Left lung (tissue), 10 donors: ENCODE results near the gene PLEKHO2. TPM values are rescaled to one million over a fixed set of nuclear protein-coding genes. Genes with fewer than 3 reads are reported as not detected.

ENCODE experiments used
- ATAC-seq: fragments of 200-7000 bp; cut with Tn5 transposase; one replicate; pipeline ENCODE4 v1.9.1; 2020; ENCODE audit warnings: moderate library complexity
- DNase-seq, 4 donors: peaks; one replicate each; pipeline ENCODE4 v3.0.0-alpha.2; 2013 to 2020
- H3K27ac ChIP-seq, 2 donors: fragments of 200-600 bp; sonication (generic) in 1 of 2; one replicate each; pipeline versions ENCODE4 v1.5.0 to v1.8.0; 2020 to 2021
- H3K27me3 ChIP-seq, 2 donors: fragments of 200-600 bp; sonication (generic) in 1 of 2; one replicate each; pipeline versions ENCODE4 v1.5.0 to v1.8.0; 2020 to 2021
- H3K36me3 ChIP-seq, 2 donors: fragments of 200-600 bp; sonication (generic) in 1 of 2; one replicate each; pipeline versions ENCODE4 v1.5.0 to v1.8.0; 2020 to 2021
- H3K4me1 ChIP-seq, 2 donors: fragments of 200-600 bp; one replicate each; pipeline ENCODE4 v1.8.0; 2021
- H3K4me3 ChIP-seq, 2 donors: fragments of 200-600 bp; sonication (generic) in 1 of 2; one replicate each; pipeline versions ENCODE4 v1.5.0 to v1.8.0; 2020 to 2021; ENCODE audit warnings: mild to moderate bottlenecking in 1 of 2
- H3K9me3 ChIP-seq, 2 donors: fragments of 200-600 bp; sonication (generic) in 1 of 2; one replicate each; pipeline versions ENCODE4 v1.5.0 to v1.8.0; 2020 to 2021
- intact Hi-C, 2 donors: fragments of 100-400 bp; cut with DNase I; formaldehyde crosslinking; loops; one replicate each; pipeline versions ENCODE4 v1.11.2 to v1.14.2; 2022
- polyA plus RNA-seq, 6 donors: library from polyadenylated mRNA; unstranded; fragments of 120-200 nt; gene quantifications; one replicate each; pipeline ENCODE4 v1.2.1, GENCODE V29; 2013; ENCODE audit not compliant: insufficient read length in 6 of 6
- total RNA-seq, 2 donors: library from RNA; stranded (reverse); fragmentation: NEBNext Ultra II Directional; extraction: Animal tissue kit (Norgen Biotek cat#: 25700); gene quantifications; one replicate each; pipeline ENCODE4 v1.2.1, GENCODE V29; 2021
- TF ChIP-seq, protein P1 (sequence below), 2 donors: fragments of 200-600 bp; sonication (generic) in 1 of 2; IDR thresholded peaks; one replicate each; pipeline versions ENCODE4 v1.5.0 to v1.8.0; 2021; ENCODE audit warnings: antibody characterized with exemption in 2 of 2
- donor health status: DM: no; HTN: yes; CAD: no.
- donor health status: DM: no; HTN: no; CAD: no.

The PLEKHO2 gene
- total and polyA plus RNA-seq, 8 donors = 22.0 to 91.8 (median 26.7) TPM

DNA sequence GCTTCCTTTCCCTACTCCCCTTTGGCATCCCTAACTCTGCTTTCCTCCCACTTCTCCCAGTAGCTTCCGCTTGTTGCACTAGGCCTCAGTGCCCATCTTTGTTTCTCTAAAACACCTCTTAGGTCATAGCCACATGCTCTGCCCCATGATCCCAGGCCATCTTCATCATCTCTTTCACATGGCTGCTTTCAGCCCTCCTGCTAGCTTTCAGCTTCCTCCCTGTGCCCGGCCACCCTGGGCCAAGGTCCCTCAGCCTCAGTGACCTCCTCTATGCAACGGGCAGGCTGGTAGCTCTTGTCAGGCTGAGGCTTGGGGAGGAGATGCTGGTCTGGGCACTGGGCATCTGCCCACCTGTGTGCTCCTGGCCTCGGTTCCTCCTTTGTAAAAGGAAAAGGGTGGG is 2.3 kb downstream of the PLEKHO2 start:
- TF ChIP-seq, protein P1, sequence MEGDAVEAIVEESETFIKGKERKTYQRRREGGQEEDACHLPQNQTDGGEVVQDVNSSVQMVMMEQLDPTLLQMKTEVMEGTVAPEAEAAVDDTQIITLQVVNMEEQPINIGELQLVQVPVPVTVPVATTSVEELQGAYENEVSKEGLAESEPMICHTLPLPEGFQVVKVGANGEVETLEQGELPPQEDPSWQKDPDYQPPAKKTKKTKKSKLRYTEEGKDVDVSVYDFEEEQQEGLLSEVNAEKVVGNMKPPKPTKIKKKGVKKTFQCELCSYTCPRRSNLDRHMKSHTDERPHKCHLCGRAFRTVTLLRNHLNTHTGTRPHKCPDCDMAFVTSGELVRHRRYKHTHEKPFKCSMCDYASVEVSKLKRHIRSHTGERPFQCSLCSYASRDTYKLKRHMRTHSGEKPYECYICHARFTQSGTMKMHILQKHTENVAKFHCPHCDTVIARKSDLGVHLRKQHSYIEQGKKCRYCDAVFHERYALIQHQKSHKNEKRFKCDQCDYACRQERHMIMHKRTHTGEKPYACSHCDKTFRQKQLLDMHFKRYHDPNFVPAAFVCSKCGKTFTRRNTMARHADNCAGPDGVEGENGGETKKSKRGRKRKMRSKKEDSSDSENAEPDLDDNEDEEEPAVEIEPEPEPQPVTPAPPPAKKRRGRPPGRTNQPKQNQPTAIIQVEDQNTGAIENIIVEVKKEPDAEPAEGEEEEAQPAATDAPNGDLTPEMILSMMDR (IDR thresholded peaks at IDR 0.05) = no peak
- Histone ChIP-seq H3K27me3 (no peaks in the 10 kb centered on the region), H3K4me3 (peak overlapping the region; percentile 94 to 95), H3K27ac (peak overlapping the region; percentile 90 to 98), H3K36me3 (peaks cover 0 to 35% of the 10 kb centered on the region in 2 donors), H3K9me3 (no peaks in the 10 kb centered on the region), H3K4me1 (peaks cover 16 to 73% of the 10 kb centered on the region in 2 donors)
- ATAC-seq = no peak
- peak in 1 of 4 donors; percentile 70 for DNase-seq
- intact Hi-C loops = loop anchor here in 1 of 2 donors (10.0 kb wide), 1 partner anchor 51 kb away; no protein-coding TSS in a partner anchor

DNA sequence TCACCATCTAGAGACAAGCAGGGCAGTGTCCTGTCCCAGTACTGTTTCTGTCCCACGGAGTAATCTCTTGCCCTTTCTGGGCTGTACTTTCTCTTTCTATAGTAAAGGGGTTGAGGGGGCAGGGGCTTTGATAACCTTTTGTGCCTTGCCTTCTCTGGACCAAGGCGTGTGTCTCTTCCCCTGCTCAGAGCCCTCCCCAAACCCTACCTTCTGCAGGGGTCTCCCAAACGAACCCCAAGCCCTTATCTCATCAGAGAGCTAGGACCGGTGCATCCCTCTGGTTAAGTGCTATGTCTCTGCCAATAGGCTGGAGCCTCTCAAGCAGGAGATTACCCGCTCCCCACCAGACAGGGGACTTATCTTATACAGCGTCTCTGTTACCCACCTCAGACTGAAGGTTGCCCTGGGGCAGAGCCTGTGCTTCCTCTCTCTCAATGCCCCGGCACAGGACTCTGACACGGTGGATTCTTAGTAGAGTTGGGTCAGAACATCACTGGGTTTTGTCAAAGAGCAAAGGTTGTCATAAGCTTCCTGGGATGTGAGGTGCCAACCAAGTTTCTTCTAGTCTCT is 2.9 kb downstream of the PLEKHO2 start:
- Histone ChIP-seq H3K4me1 (peaks cover 16 to 77% of the 10 kb centered on the region in 2 donors), H3K4me3 (peak overlapping the region; percentile 94 to 95), H3K27ac (peak overlapping the region; percentile 90 to 98), H3K9me3 (no peaks in the 10 kb centered on the region), H3K27me3 (no peaks in the 10 kb centered on the region), H3K36me3 (peaks cover 0 to 42% of the 10 kb centered on the region in 2 donors)
- TF ChIP-seq, protein P1 (IDR thresholded peaks at IDR 0.05) = no peak
- intact Hi-C loops = loop anchor here in 1 of 2 donors (10.0 kb wide), 1 partner anchor 50 kb away; no protein-coding TSS in a partner anchor
- no peak for ATAC-seq
- DNase-seq = peak in 1 of 4 donors; percentile 14

DNA sequence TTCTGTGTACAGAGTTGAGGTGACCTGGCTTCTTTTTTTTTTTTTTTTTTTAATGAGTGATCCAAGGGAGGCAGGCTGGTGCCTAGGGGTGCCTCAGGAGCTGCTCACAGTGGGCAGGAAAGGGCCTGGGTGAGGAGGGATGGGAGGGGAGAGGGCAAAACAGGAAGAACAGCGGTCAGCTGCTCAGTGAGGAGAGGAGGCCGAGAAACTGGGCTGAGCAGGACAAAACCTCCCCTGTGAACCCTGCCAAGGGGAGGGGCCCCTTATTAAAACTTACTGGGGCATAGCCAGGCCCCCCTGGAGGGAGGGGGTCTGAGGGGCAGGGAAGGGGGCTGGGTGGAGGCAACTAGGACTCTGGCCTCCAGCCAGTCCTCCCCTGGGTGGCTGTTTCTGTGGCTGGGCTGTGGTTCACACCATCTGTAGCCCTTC is 3.5 kb downstream of the PLEKHO2 start:
- Histone ChIP-seq H3K27me3 (no peaks in the 10 kb centered on the region), H3K27ac (peak overlapping the region; percentile 90 to 98), H3K36me3 (peaks cover 0 to 47% of the 10 kb centered on the region in 2 donors), H3K4me3 (peak overlapping the region; percentile 94 to 95), H3K9me3 (no peaks in the 10 kb centered on the region), H3K4me1 (peaks cover 16 to 79% of the 10 kb centered on the region in 2 donors)
- DNase-seq (peak in 3 of 4 donors; percentile 57 to 72 (median 70)), ATAC-seq (no peak)
- TF ChIP-seq, protein P1 (IDR thresholded peaks at IDR 0.05) = no peak
- intact Hi-C loops = loop anchor here in 1 of 2 donors (10.0 kb wide), 1 partner anchor 50 kb away; no protein-coding TSS in a partner anchor

DNA sequence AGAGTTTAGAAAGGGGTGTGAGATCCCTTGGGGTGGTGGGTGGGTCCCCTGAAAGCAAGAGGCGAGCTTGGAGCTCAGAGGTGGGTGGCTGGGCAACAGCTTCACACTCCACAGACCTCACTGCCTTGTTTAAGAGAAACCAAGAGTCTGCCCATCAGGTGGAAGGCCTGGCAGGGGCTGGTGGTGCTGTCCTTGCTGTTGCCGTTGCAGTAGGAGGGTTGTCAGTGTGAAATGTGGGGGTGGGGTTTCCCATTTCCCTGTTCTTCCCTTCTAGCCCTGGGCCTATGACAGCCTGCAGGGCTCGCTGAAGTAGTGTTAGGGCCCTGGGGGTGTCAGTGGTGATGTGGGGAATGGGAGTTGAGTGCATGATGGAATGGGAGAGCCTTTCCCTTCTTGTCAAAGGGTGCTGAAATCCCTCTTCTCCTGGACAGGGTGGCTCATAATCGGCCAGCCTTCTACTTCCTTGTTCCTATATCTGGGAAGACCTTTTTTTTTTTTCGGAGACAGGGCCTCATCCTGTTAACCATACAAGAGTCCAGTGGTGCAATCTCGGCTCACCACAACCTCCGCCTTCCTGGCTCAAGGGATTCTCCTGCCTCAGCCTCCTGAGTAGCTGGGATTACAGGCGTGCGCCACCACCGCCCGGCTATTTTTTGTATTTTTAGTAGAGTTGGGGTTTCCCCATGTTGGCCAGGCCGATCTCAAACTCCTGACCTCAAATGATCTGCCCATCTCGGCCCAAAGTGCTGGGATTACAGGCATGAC is 4.3 kb downstream of the PLEKHO2 start:
- peaks cover 0 to 55% of the 10 kb centered on the region in 2 donors for H3K36me3 ChIP-seq
- ATAC-seq = no peak
- peak in 1 of 4 donors; percentile 38 for DNase-seq
- peaks cover 21 to 79% of the 10 kb centered on the region in 2 donors for H3K4me1 ChIP-seq
- peak overlapping the region in 1 of 2 donors; percentile 95 for H3K4me3 ChIP-seq
- peak overlapping the region; percentile 90 to 98 for H3K27ac ChIP-seq
- H3K9me3 ChIP-seq = no peaks in the 10 kb centered on the region
- H3K27me3 ChIP-seq = no peaks in the 10 kb centered on the region
- TF ChIP-seq, protein P1 (IDR thresholded peaks at IDR 0.05) = no peak
- intact Hi-C loops = loop anchor here in 1 of 2 donors (10.0 kb wide), 1 partner anchor 49 kb away; no protein-coding TSS in a partner anchor

DNA sequence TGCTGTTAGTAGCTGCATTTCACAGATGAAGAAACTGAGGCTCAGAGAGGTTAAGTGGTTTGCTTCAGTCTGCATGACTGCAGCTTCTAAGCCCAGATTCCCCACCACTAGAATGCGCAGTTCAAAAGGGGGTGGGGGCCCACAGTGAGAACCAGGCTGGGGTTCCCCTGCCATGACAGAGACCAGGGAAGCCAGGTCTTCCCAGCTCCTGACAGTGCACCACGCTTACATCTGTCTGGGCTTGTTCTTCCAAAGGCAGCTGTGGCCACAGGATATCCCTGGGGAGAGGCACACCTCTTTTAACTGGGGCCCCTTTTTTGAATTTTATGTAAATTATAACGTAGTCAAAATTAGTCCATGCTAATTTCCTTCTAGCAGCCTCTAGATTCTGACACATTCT is 5.3 kb downstream of the PLEKHO2 start:
- Histone ChIP-seq H3K27ac (peak overlapping the region in 1 of 2 donors; percentile 39), H3K9me3 (no peaks in the 10 kb centered on the region), H3K4me3 (peak overlapping the region in 1 of 2 donors; percentile 95), H3K27me3 (no peaks in the 10 kb centered on the region), H3K36me3 (peaks cover 0 to 65% of the 10 kb centered on the region in 2 donors), H3K4me1 (peaks cover 29 to 87% of the 10 kb centered on the region in 2 donors)
- TF ChIP-seq, protein P1 (IDR thresholded peaks at IDR 0.05) = no peak
- ATAC-seq = no peak
- DNase-seq = peak in 1 of 4 donors; percentile 9
- intact Hi-C loops = loop anchor here in 1 of 2 donors (10.0 kb wide), 1 partner anchor 48 kb away; no protein-coding TSS in a partner anchor
